Ishikawa (cell line): ENCODE measurements around the gene AGT.

ENCODE experiments used
- CEBPB ChIP-seq: IDR thresholded peaks from 2 replicates; pipeline ENCODE4 v1.6.1; 2012
- CREB1 ChIP-seq: IDR thresholded peaks from 2 replicates; pipeline ENCODE4 v1.6.1; 2012; ENCODE audit warnings: low read depth
- EGR1 ChIP-seq: IDR thresholded peaks from 2 replicates; pipeline ENCODE4 v1.6.1; 2012
- EP300 ChIP-seq: IDR thresholded peaks from 2 replicates; pipeline ENCODE4 v1.6.1; 2012; ENCODE audit warnings: borderline replicate concordance
- FOXM1 ChIP-seq: IDR thresholded peaks from 2 replicates; pipeline ENCODE4 v1.6.1; 2012; ENCODE audit warnings: low read depth, borderline replicate concordance
- RAD21 ChIP-seq: IDR thresholded peaks from 2 replicates; pipeline ENCODE4 v1.6.1; 2012; ENCODE audit warnings: low read depth
- ZBTB7A ChIP-seq: IDR thresholded peaks from 2 replicates; pipeline ENCODE4 v1.6.1; 2012; ENCODE audit warnings: low read depth
- TF ChIP-seq, protein P1 (sequence below): IDR thresholded peaks from 2 replicates; pipeline ENCODE4 v1.6.1; 2012
- TF ChIP-seq, protein P2 (sequence below): IDR thresholded peaks from 2 replicates; pipeline ENCODE4 v1.6.1; 2012; ENCODE audit warnings: low read depth, mild to moderate bottlenecking

DNA sequence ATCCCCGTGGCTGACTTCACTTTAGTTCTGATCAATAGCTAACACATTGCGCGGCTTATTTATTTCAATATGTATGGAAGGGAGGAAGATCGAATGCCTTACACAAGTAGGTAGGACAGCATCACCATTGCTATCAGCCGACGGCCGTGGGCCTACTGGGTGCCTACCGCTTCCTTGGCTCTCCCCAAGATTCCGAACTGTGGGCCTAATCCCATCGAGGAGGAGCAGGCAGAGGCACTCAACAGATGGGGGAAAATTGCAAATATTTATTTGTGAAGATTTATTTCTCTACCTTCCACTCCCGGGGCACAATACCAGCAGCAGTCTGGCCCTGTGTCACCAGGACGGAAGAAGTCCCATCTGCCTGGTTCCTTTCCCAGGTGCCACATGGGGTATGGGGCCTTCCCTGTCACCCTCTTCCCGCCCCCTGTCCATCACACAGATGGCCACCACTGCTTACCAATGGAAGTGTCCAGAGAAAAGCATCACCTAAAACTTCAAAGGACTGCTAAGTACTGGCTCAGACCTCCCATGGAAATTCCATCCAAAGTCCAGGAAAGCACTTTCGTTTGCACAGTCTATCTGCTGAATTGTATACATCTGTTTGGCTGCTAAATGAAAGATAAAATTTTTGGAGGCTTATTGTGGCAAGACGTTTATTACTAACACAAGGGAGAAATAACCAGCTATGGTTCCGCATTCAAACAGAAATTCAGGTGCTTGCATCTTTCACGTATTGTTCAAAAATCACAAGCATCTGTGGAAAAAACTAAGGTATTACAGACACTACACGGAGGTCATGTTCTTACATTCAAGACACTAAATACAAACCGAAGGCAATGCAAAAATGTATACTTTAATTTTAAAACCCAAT, 11.8 kb downstream of the AGT start:
- TF ChIP-seq, protein P1, sequence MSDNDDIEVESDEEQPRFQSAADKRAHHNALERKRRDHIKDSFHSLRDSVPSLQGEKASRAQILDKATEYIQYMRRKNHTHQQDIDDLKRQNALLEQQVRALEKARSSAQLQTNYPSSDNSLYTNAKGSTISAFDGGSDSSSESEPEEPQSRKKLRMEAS, result no peak
- TF ChIP-seq ZBTB7A (no peak), CREB1 (no peak), RAD21 (no peak), EP300 (no peak), FOXM1 (no peak), EGR1 (no peak), CEBPB (no peak)
- TF ChIP-seq, protein P2, sequence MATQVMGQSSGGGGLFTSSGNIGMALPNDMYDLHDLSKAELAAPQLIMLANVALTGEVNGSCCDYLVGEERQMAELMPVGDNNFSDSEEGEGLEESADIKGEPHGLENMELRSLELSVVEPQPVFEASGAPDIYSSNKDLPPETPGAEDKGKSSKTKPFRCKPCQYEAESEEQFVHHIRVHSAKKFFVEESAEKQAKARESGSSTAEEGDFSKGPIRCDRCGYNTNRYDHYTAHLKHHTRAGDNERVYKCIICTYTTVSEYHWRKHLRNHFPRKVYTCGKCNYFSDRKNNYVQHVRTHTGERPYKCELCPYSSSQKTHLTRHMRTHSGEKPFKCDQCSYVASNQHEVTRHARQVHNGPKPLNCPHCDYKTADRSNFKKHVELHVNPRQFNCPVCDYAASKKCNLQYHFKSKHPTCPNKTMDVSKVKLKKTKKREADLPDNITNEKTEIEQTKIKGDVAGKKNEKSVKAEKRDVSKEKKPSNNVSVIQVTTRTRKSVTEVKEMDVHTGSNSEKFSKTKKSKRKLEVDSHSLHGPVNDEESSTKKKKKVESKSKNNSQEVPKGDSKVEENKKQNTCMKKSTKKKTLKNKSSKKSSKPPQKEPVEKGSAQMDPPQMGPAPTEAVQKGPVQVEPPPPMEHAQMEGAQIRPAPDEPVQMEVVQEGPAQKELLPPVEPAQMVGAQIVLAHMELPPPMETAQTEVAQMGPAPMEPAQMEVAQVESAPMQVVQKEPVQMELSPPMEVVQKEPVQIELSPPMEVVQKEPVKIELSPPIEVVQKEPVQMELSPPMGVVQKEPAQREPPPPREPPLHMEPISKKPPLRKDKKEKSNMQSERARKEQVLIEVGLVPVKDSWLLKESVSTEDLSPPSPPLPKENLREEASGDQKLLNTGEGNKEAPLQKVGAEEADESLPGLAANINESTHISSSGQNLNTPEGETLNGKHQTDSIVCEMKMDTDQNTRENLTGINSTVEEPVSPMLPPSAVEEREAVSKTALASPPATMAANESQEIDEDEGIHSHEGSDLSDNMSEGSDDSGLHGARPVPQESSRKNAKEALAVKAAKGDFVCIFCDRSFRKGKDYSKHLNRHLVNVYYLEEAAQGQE, result no peak
